Stomach smooth muscle (tissue), 2 donors: ENCODE data around the gene SLC38A3.

Source experiments
- H3K27ac ChIP-seq: one replicate; pipeline ENCODE4 v1.7.0; 2013; ENCODE audit warnings: mild to moderate bottlenecking, low read length, inconsistent platforms
- H3K27me3 ChIP-seq, 2 donors: one replicate each; pipeline ENCODE4 v1.7.0; 2013; ENCODE audit warnings: low read length in 2 of 2; ENCODE audit not compliant: insufficient read depth in 2 of 2, control insufficient read depth in 1 of 2
- H3K36me3 ChIP-seq, 2 donors: one replicate each; pipeline ENCODE4 v1.7.0; 2013; ENCODE audit warnings: low read length in 2 of 2; ENCODE audit not compliant: control insufficient read depth in 2 of 2, insufficient read depth in 2 of 2
- H3K4me1 ChIP-seq: one replicate; pipeline ENCODE4 v1.7.0; 2013; ENCODE audit warnings: low read length; ENCODE audit not compliant: control insufficient read depth, insufficient read depth
- H3K4me3 ChIP-seq, 2 donors: one replicate each; pipeline ENCODE4 v1.7.0; 2013; ENCODE audit warnings: low read length in 2 of 2
- H3K9ac ChIP-seq, 2 donors: one replicate each; pipeline ENCODE4 v1.7.0; 2013; ENCODE audit warnings: low read length in 2 of 2, mild to moderate bottlenecking in 1 of 2
- H3K9me3 ChIP-seq, 2 donors: one replicate each; pipeline ENCODE4 v1.7.0; 2013; ENCODE audit warnings: low read length in 2 of 2; ENCODE audit not compliant: control insufficient read depth in 2 of 2
- donor health status: healthy.
- donor health status: Pancreatic carcinoma.

Gene SLC38A3

GRCh38 chr3:50192124-50192523, 12.9 kb upstream of the SLC38A3 start:
- peaks cover 27 to 31% of the 10 kb centered on the region in 2 donors for H3K27me3 ChIP-seq
- no peak overlapping the region for H3K4me3 ChIP-seq
- no peaks in the 10 kb centered on the region for H3K9me3 ChIP-seq
- no peak overlapping the region for H3K27ac ChIP-seq
- H3K9ac ChIP-seq = no peak overlapping the region
- H3K36me3 ChIP-seq = no peaks in the 10 kb centered on the region
- H3K4me1 ChIP-seq = peaks cover 26% of the 10 kb centered on the region

GRCh38 chr3:50192689-50193141, 12.4 kb upstream of the SLC38A3 start:
- Histone ChIP-seq H3K9me3 (no peaks in the 10 kb centered on the region), H3K27me3 (peaks cover 27 to 31% of the 10 kb centered on the region in 2 donors), H3K4me1 (peaks cover 26% of the 10 kb centered on the region), H3K9ac (no peak overlapping the region), H3K27ac (no peak overlapping the region), H3K4me3 (no peak overlapping the region), H3K36me3 (no peaks in the 10 kb centered on the region)

- Histone ChIP-seq H3K4me1 (peaks cover 26% of the 10 kb centered on the region), H3K4me3 (no peak overlapping the region), H3K36me3 (no peaks in the 10 kb centered on the region), H3K27me3 (peaks cover 27 to 31% of the 10 kb centered on the region in 2 donors), H3K27ac (no peak overlapping the region), H3K9me3 (no peaks in the 10 kb centered on the region), H3K9ac (no peak overlapping the region)
Measured at GRCh38 chr3:50193286-50193685, 11.8 kb upstream of the SLC38A3 start.

- no peak overlapping the region for H3K27ac ChIP-seq
- no peaks in the 10 kb centered on the region for H3K9me3 ChIP-seq
- H3K27me3 ChIP-seq = peaks cover 27 to 31% of the 10 kb centered on the region in 2 donors
- H3K4me1 ChIP-seq = peaks cover 26% of the 10 kb centered on the region
- H3K9ac ChIP-seq = no peak overlapping the region
- H3K36me3 ChIP-seq = no peaks in the 10 kb centered on the region
- no peak overlapping the region for H3K4me3 ChIP-seq
Measured at GRCh38 chr3:50193746-50194127, 11.3 kb upstream of the SLC38A3 start.

DNA sequence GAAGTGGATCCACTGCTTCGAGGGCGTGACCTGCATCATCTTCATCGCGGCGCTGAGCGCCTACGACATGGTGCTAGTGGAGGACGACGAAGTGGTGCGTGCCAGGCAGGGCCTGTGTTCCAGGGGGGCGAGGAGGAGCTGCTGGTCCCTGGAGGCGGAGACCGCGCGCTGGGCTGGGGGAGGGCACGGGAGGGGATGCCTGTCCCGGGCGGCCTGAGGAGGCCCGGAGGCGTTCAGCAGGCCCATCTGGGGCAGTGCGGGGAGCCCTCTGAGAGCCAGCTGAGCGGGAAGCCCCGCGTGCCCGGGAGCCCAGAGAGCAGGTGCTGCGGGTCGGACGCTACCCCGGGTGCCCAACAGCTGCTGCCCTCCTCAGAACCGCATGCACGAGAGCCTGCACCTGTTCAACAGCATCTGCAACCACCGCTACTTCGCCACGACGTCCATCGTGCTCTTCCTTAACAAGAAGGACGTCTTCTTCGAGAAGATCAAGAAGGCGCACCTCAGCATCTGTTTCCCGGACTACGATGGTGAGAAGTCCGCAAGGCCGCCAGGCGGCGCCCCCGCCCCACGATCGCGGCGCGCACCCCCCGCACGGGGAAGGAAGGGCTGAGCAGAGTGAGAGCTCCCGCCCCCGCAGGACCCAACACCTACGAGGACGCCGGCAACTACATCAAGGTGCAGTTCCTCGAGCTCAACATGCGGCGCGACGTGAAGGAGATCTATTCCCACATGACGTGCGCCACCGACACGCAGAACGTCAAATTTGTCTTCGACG, 10.8 kb upstream of the SLC38A3 start:
- Histone ChIP-seq H3K27ac (no peak overlapping the region), H3K4me1 (peaks cover 24% of the 10 kb centered on the region), H3K36me3 (no peaks in the 10 kb centered on the region), H3K9me3 (no peaks in the 10 kb centered on the region), H3K4me3 (peak overlapping the region; percentile 35 to 49), H3K27me3 (peaks cover 27 to 31% of the 10 kb centered on the region in 2 donors), H3K9ac (no peak overlapping the region)

DNA sequence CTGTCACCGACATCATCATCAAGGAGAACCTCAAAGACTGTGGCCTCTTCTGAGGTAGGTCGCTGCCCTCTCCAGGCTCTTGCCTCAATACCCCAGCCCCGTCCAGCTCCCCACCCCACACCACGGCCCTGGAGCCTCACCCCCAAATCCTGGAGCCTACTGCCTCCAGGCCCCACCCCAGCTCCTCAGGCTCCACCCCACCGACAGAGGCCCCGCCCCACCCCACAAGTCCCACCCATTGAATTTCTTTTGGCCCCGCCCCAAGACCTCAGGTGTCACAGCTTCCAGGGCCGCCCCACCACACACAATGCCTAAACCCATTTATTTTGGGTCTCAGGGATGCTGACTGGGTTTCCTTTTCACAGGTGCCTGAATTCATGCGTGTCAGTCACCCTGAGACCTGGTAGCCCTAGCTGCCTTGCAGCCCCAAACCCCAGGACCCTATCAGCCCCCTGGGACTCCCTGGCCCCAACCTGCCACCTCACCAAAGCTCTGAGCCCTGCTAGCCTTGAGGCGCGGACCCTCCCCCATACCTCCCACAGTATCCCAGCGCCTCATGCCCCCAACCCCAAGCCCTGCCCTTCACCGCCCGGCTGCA, 10.1 kb upstream of the SLC38A3 start:
- Histone ChIP-seq H3K4me3 (peak overlapping the region; percentile 35 to 49), H3K36me3 (no peaks in the 10 kb centered on the region), H3K27me3 (peaks cover 27 to 31% of the 10 kb centered on the region in 2 donors), H3K9ac (no peak overlapping the region), H3K9me3 (no peaks in the 10 kb centered on the region), H3K27ac (no peak overlapping the region), H3K4me1 (peaks cover 21% of the 10 kb centered on the region)

GRCh38 chr3:50195501-50196252, 9.4 kb upstream of the SLC38A3 start:
- H3K4me3 ChIP-seq = no peak overlapping the region
- no peaks in the 10 kb centered on the region for H3K36me3 ChIP-seq
- H3K27ac ChIP-seq = no peak overlapping the region
- H3K4me1 ChIP-seq = peaks cover 21% of the 10 kb centered on the region
- H3K27me3 ChIP-seq = peaks cover 28 to 31% of the 10 kb centered on the region in 2 donors
- H3K9ac ChIP-seq = no peak overlapping the region
- H3K9me3 ChIP-seq = no peaks in the 10 kb centered on the region

DNA sequence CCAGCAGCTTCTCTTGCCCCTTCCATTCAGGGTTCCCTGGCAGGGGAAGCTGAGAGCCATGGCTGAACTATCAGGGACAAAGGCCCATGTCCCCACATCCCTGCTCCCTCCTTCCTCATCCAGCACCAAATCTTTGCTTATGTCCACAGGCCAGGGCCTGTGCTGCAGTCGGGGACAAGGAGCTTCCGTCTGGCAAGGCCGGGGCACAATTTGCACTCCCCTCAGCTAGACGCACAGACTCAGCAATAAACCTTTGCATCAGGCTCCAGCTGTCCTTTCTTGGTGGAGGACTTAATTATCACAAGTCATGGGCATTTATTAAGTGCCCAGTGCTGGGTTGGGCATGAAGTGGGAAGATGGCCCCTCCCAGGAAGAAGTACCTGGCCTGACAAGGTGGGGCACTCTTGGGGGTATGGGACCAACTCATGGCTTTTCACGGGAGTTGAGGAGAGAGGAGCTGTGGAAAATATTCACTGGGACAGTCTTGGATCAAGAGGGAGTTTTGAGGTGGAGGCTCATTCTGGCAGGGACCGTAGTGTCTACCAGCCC, 8.7 kb upstream of the SLC38A3 start:
- no peak overlapping the region for H3K27ac ChIP-seq
- no peaks in the 10 kb centered on the region for H3K36me3 ChIP-seq
- H3K9me3 ChIP-seq = no peaks in the 10 kb centered on the region
- H3K4me1 ChIP-seq = peaks cover 21% of the 10 kb centered on the region
- H3K27me3 ChIP-seq = peaks cover 33 to 36% of the 10 kb centered on the region in 2 donors
- H3K4me3 ChIP-seq = no peak overlapping the region
- H3K9ac ChIP-seq = no peak overlapping the region

- Histone ChIP-seq H3K27ac (no peak overlapping the region), H3K9ac (no peak overlapping the region), H3K36me3 (no peaks in the 10 kb centered on the region), H3K4me1 (peaks cover 10% of the 10 kb centered on the region), H3K27me3 (peaks cover 48 to 55% of the 10 kb centered on the region in 2 donors), H3K9me3 (no peaks in the 10 kb centered on the region), H3K4me3 (no peak overlapping the region)
Measured at GRCh38 chr3:50201573-50202315, 3.3 kb upstream of the SLC38A3 start.
